Right renal pelvis (tissue), 4 donors: ENCODE measurements around the gene ST6GAL1. TPM values are rescaled to one million over a fixed set of nuclear protein-coding genes. Genes with fewer than 3 reads are reported as not detected.

ENCODE experiments used
- DNase-seq, 4 donors: peaks; one replicate each; pipeline ENCODE4 v3.0.0-alpha.2; 2013; ENCODE audit warnings: low read depth in 4 of 4, low spot score in 3 of 4, missing footprints in 1 of 4
- polyA plus RNA-seq, 4 donors: library from polyadenylated mRNA; unstranded; fragments of 120-200 nt; gene quantifications; one replicate each; pipeline ENCODE4 v1.2.1, GENCODE V29; 2013; ENCODE audit not compliant: insufficient read length in 4 of 4

Gene ST6GAL1
- polyA plus RNA-seq, 4 donors = 74.5 to 97.1 (median 81.8) TPM

- DNase-seq = no peak
Measured at GRCh38 chr3:187072102-187072501, 141.8 kb downstream of the ST6GAL1 start.

- DNase-seq = no peak
Measured at GRCh38 chr3:187072511-187072910, 142.2 kb downstream of the ST6GAL1 start.

- DNase-seq = no peak
Measured at GRCh38 chr3:187073581-187074098, 143.3 kb downstream of the ST6GAL1 start.

GRCh38 chr3:187074846-187075245, 144.5 kb downstream of the ST6GAL1 start:
- no peak for DNase-seq

GRCh38 chr3:187076297-187076696, 146.0 kb downstream of the ST6GAL1 start:
- DNase-seq = no peak

GRCh38 chr3:187077085-187077484, 146.8 kb downstream of the ST6GAL1 start:
- DNase-seq = no peak

- no peak for DNase-seq
Measured at GRCh38 chr3:187077537-187077936, 147.2 kb downstream of the ST6GAL1 start.

- DNase-seq = no peak
Measured at GRCh38 chr3:187079090-187080022, 149.0 kb downstream of the ST6GAL1 start.

GRCh38 chr3:187080799-187081450, 150.6 kb downstream of the ST6GAL1 start:
- DNase-seq = no peak

GRCh38 chr3:187082758-187083375, 152.5 kb downstream of the ST6GAL1 start:
- DNase-seq = no peak

GRCh38 chr3:187084126-187084525, 153.8 kb downstream of the ST6GAL1 start:
- DNase-seq = no peak

GRCh38 chr3:187084580-187084979, 154.3 kb downstream of the ST6GAL1 start:
- no peak for DNase-seq

- DNase-seq = no peak
Measured at GRCh38 chr3:187085021-187085666, 154.8 kb downstream of the ST6GAL1 start.

GRCh38 chr3:187085933-187086332, 155.6 kb downstream of the ST6GAL1 start:
- no peak for DNase-seq

GRCh38 chr3:187086831-187087230, 156.5 kb downstream of the ST6GAL1 start:
- no peak for DNase-seq

GRCh38 chr3:187088701-187089100, 158.4 kb downstream of the ST6GAL1 start:
- no peak for DNase-seq

- DNase-seq = no peak
Measured at GRCh38 chr3:187093320-187093719, 163.0 kb downstream of the ST6GAL1 start.

- no peak for DNase-seq
Measured at GRCh38 chr3:187098923-187099512, 168.7 kb downstream of the ST6GAL1 start.

GRCh38 chr3:187101184-187102072, 171.1 kb downstream of the ST6GAL1 start:
- peak; percentile 28 to 44 (median 38) for DNase-seq
